Measurements from ENCODE around the gene PIEZO1. TPM values are rescaled to one million over a fixed set of nuclear protein-coding genes. Genes with fewer than 3 reads are reported as not detected.

PIEZO1 gene
- total and polyA plus RNA-seq, 9 of the 15 experiments (the other 6 are each of a cell fraction or from before 2014, with no cell fraction given) = 3.6 to 432 (median 131) TPM

DNA sequence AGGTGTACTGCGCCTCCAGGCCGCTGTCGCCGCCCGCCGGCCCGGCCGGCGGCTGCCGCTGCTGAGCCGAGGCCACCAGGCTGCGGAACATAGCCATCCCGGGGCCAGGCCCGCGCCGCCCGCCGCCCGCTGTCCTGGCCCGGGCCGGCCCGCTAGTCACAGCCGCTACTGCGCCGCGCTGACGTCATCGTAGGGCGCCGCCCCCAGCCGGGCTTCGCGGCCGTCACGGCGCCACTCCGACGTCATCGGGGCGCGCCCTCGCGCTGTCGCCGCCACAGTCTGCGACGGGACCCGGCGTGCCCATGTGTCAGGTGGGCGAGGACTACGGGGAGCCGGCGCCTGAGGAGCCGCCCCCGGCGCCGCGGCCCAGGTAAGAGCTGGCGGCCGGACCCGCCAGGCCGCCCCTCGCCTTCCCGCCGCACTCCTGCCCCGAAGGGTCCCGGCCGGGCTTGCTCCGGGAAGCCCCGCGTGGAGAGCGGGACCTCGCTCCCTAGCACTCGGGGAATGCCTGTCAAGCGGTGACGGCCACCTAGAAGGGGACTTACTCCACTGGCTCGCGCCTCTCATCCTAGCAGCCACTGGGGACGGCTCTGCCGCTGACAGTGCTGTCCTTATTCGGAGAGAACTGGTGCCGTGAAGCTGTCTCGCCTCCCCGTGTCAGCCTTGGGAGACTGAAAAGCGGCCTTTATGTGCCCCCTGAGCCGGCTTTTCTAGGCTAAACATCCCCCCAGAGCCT lies 78.6 kb downstream of the PIEZO1 start, which contains the start of the genes CTU2 and RNF166 (continued):
- TF ChIP-seq, protein P1, sequence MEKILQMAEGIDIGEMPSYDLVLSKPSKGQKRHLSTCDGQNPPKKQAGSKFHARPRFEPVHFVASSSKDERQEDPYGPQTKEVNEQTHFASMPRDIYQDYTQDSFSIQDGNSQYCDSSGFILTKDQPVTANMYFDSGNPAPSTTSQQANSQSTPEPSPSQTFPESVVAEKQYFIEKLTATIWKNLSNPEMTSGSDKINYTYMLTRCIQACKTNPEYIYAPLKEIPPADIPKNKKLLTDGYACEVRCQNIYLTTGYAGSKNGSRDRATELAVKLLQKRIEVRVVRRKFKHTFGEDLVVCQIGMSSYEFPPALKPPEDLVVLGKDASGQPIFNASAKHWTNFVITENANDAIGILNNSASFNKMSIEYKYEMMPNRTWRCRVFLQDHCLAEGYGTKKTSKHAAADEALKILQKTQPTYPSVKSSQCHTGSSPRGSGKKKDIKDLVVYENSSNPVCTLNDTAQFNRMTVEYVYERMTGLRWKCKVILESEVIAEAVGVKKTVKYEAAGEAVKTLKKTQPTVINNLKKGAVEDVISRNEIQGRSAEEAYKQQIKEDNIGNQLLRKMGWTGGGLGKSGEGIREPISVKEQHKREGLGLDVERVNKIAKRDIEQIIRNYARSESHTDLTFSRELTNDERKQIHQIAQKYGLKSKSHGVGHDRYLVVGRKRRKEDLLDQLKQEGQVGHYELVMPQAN (IDR thresholded peaks at IDR 0.05; ENCODE audit: borderline replicate concordance) = peak; percentile 79
- TF ChIP-seq ZNF639 (CRISPR knock-in tag; conservative IDR thresholded peaks at IDR 0.05 in 1 of 2, IDR thresholded peaks at IDR 0.05 in 1 of 2) (peak in 1 of 2 experiments; percentile 90; a peak in 3 of 4 replicates), POLR2H (tag; IDR thresholded peaks at IDR 0.05; ENCODE audit: low read depth) (no peak), SAP30 (IDR thresholded peaks at IDR 0.05; ENCODE audit: borderline replicate concordance, insufficient read depth, low read depth, low read length, poor library complexity, severe bottlenecking) (peak; percentile 100), MTA3 (IDR thresholded peaks at IDR 0.05; ENCODE audit: borderline replicate concordance) (peak; percentile 86), TARDBP (IDR thresholded peaks at IDR 0.05) (peak; percentile 84), GABPB1 (CRISPR knock-in tag; IDR thresholded peaks at IDR 0.05) (0 out of 2 replicates have a peak, but pooled peaks have one; percentile 24), NR3C1 (CRISPR knock-in tag; IDR thresholded peaks at IDR 0.05) (0 out of 2 replicates have a peak, but pooled peaks have one; percentile 20), PRPF4 (IDR thresholded peaks at IDR 0.05; ENCODE audit: insufficient read depth, low read depth, low read length, poor library complexity, severe bottlenecking) (peak; percentile 49), ZNF76 (CRISPR knock-in tag; IDR thresholded peaks at IDR 0.05; ENCODE audit: borderline replicate concordance) (peak; percentile 93), HNRNPK (IDR thresholded peaks at IDR 0.05; ENCODE audit: low read depth, low read length, poor library complexity, severe bottlenecking) (peak; percentile 68), ZNF444 (CRISPR knock-in tag; IDR thresholded peaks at IDR 0.05) (no peak), FOSL1 (tag; conservative IDR thresholded peaks at IDR 0.05) (peak; percentile 76)
- TF ChIP-seq, protein P2, sequence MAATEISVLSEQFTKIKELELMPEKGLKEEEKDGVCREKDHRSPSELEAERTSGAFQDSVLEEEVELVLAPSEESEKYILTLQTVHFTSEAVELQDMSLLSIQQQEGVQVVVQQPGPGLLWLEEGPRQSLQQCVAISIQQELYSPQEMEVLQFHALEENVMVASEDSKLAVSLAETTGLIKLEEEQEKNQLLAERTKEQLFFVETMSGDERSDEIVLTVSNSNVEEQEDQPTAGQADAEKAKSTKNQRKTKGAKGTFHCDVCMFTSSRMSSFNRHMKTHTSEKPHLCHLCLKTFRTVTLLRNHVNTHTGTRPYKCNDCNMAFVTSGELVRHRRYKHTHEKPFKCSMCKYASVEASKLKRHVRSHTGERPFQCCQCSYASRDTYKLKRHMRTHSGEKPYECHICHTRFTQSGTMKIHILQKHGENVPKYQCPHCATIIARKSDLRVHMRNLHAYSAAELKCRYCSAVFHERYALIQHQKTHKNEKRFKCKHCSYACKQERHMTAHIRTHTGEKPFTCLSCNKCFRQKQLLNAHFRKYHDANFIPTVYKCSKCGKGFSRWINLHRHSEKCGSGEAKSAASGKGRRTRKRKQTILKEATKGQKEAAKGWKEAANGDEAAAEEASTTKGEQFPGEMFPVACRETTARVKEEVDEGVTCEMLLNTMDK (IDR thresholded peaks at IDR 0.05; ENCODE audit: borderline replicate concordance, insufficient read depth, low read depth, low read length, poor library complexity, severe bottlenecking) = peak; percentile 37
- TF ChIP-seq, protein P3, sequence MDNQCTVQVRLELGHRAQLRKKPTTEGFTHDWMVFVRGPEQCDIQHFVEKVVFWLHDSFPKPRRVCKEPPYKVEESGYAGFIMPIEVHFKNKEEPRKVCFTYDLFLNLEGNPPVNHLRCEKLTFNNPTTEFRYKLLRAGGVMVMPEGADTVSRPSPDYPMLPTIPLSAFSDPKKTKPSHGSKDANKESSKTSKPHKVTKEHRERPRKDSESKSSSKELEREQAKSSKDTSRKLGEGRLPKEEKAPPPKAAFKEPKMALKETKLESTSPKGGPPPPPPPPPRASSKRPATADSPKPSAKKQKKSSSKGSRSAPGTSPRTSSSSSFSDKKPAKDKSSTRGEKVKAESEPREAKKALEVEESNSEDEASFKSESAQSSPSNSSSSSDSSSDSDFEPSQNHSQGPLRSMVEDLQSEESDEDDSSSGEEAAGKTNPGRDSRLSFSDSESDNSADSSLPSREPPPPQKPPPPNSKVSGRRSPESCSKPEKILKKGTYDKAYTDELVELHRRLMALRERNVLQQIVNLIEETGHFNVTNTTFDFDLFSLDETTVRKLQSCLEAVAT (IDR thresholded peaks at IDR 0.05) = peak in 1 of 2 experiments; percentile 87; a peak in 1 of 4 replicates
- TF ChIP-seq, protein P4, sequence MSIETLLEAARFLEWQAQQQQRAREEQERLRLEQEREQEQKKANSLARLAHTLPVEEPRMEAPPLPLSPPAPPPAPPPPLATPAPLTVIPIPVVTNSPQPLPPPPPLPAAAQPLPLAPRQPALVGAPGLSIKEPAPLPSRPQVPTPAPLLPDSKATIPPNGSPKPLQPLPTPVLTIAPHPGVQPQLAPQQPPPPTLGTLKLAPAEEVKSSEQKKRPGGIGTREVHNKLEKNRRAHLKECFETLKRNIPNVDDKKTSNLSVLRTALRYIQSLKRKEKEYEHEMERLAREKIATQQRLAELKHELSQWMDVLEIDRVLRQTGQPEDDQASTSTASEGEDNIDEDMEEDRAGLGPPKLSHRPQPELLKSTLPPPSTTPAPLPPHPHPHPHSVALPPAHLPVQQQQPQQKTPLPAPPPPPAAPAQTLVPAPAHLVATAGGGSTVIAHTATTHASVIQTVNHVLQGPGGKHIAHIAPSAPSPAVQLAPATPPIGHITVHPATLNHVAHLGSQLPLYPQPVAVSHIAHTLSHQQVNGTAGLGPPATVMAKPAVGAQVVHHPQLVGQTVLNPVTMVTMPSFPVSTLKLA (conservative IDR thresholded peaks at IDR 0.05) = peak; percentile 91 to 99
